Gastroesophageal sphincter (tissue), 3 donors: ENCODE measurements around the gene ARID1B.

ENCODE experiments used
- EP300 ChIP-seq: sonication (generic); formaldehyde crosslinking; IDR thresholded peaks from one replicate; pipeline ENCODE4 v1.6.1; 2017; ENCODE audit warnings: antibody characterized with exemption, mild to moderate bottlenecking
- POLR2A ChIP-seq, 2 donors: fragments of 450-650 bp; IDR thresholded peaks; one replicate each; pipeline ENCODE4 v1.6.1; 2017; ENCODE audit warnings: antibody characterized with exemption in 2 of 2, mild to moderate bottlenecking in 2 of 2, moderate library complexity in 1 of 2
- POLR2AphosphoS5 ChIP-seq: sonication (generic); formaldehyde crosslinking; IDR thresholded peaks from one replicate; pipeline ENCODE4 v1.6.1; 2017; ENCODE audit warnings: antibody characterized with exemption
- TF ChIP-seq, protein P1 (sequence below), 4 experiments: fragments of 200-600 bp in 2 of 4; fragments of 450-650 bp in 2 of 4; sonication (generic) in 1 of 4; IDR thresholded peaks; one replicate each; pipeline ENCODE4 v1.5.1; 2017 to 2019; ENCODE audit warnings: antibody characterized with exemption in 4 of 4, mild to moderate bottlenecking in 2 of 4, moderate library complexity in 2 of 4

DNA sequence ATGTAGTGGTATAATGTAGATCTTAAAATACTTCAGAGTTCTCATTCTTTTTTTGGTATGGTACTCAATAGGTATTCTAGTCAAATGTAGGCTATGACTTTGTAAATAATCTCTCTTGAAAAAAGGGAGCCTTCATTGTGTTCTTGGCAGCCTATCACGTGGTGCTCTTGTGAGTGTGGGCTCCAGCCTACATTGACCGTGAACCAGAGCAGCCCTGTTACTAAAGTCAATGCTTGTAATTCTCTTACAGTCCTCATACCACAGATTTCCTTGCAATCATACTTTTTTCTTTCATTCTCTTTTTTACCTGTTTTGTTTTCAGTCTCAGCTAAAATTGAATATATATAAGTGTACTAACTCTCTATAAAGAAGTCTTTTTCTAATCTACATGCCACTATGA, 31.1 kb downstream of the ARID1B start:
- TF ChIP-seq POLR2AphosphoS5 (no peak), EP300 (no peak), POLR2A (IDR thresholded peaks at IDR 0.05) (no peak)
- TF ChIP-seq, protein P1, sequence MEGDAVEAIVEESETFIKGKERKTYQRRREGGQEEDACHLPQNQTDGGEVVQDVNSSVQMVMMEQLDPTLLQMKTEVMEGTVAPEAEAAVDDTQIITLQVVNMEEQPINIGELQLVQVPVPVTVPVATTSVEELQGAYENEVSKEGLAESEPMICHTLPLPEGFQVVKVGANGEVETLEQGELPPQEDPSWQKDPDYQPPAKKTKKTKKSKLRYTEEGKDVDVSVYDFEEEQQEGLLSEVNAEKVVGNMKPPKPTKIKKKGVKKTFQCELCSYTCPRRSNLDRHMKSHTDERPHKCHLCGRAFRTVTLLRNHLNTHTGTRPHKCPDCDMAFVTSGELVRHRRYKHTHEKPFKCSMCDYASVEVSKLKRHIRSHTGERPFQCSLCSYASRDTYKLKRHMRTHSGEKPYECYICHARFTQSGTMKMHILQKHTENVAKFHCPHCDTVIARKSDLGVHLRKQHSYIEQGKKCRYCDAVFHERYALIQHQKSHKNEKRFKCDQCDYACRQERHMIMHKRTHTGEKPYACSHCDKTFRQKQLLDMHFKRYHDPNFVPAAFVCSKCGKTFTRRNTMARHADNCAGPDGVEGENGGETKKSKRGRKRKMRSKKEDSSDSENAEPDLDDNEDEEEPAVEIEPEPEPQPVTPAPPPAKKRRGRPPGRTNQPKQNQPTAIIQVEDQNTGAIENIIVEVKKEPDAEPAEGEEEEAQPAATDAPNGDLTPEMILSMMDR (IDR thresholded peaks at IDR 0.05): no peak
